Trophoblast cell (in vitro differentiated cells and primary cell): Measurements from ENCODE around the gene UBE2E2.

Experiments
- DNase-seq, 2 donors: peaks; one replicate each; pipeline ENCODE4 v3.0.0-alpha.2; 2016
- H2AFZ ChIP-seq: 2 replicates; pipeline ENCODE4 v1.6.1; 2013; ENCODE audit warnings: low read length, moderate library complexity, mild to moderate bottlenecking; ENCODE audit not compliant: insufficient read depth, poor library complexity
- H2AK5ac ChIP-seq: 2 replicates; pipeline ENCODE4 v1.6.1; 2013; ENCODE audit warnings: mild to moderate bottlenecking, low read length
- H2BK120ac ChIP-seq: 2 replicates; pipeline ENCODE4 v1.6.1; 2013; ENCODE audit warnings: low read length, mild to moderate bottlenecking, moderate library complexity; ENCODE audit not compliant: insufficient read depth, poor library complexity
- H2BK12ac ChIP-seq: 2 replicates; pipeline ENCODE4 v1.6.1; 2013; ENCODE audit warnings: mild to moderate bottlenecking, low read length, moderate library complexity
- H2BK5ac ChIP-seq: 2 replicates; pipeline ENCODE4 v1.6.1; 2013; ENCODE audit warnings: low read length, low read depth, moderate library complexity, mild to moderate bottlenecking; ENCODE audit not compliant: poor library complexity
- H3K14ac ChIP-seq: 2 replicates; pipeline ENCODE4 v1.6.1; 2013; ENCODE audit warnings: mild to moderate bottlenecking, low read length
- H3K18ac ChIP-seq: 2 replicates; pipeline ENCODE4 v1.6.1; 2013; ENCODE audit warnings: mild to moderate bottlenecking, low read length
- H3K23ac ChIP-seq: 2 replicates; pipeline ENCODE4 v1.6.1; 2013; ENCODE audit warnings: low read length
- H3K27ac ChIP-seq: 2 replicates; pipeline ENCODE4 v1.5.1; 2013; ENCODE audit warnings: low read depth, mild to moderate bottlenecking, inconsistent platforms, low read length, moderate library complexity
- H3K27me3 ChIP-seq: 2 replicates; pipeline ENCODE4 v1.6.1; 2013; ENCODE audit warnings: inconsistent platforms, mild to moderate bottlenecking, low read length, moderate library complexity; ENCODE audit not compliant: insufficient read depth
- H3K36me3 ChIP-seq, 2 experiments: 1 replicate in 1 of 2; 2 replicates in 1 of 2; pipeline ENCODE4 v1.6.1; 2013; ENCODE audit warnings: low read length in 2 of 2, mild to moderate bottlenecking in 2 of 2, moderate library complexity in 1 of 2; ENCODE audit not compliant: insufficient read depth in 2 of 2, control insufficient read depth in 1 of 2
- H3K4ac ChIP-seq: 2 replicates; pipeline ENCODE4 v1.6.1; 2013; ENCODE audit warnings: low read depth, mild to moderate bottlenecking, low read length, moderate library complexity
- H3K4me1 ChIP-seq, 2 experiments: 1 replicate in 1 of 2; 2 replicates in 1 of 2; pipeline ENCODE4 v1.6.1; 2013; ENCODE audit warnings: low read length in 2 of 2, mild to moderate bottlenecking in 2 of 2, moderate library complexity in 1 of 2; ENCODE audit not compliant: insufficient read depth in 2 of 2, control insufficient read depth in 1 of 2
- H3K4me2 ChIP-seq: 2 replicates; pipeline ENCODE4 v1.6.1; 2013; ENCODE audit warnings: inconsistent platforms, mild to moderate bottlenecking, low read length, moderate library complexity
- H3K4me3 ChIP-seq: 2 replicates; pipeline ENCODE4 v1.5.1; 2013; ENCODE audit warnings: mild to moderate bottlenecking, low read depth, low read length, inconsistent platforms
- H3K79me1 ChIP-seq: one replicate; pipeline ENCODE4 v1.6.1; 2013; ENCODE audit warnings: low read length
- H3K79me2 ChIP-seq: 2 replicates; pipeline ENCODE4 v1.6.1; 2013; ENCODE audit warnings: low read length, mild to moderate bottlenecking; ENCODE audit not compliant: control insufficient read depth, insufficient read depth, poor library complexity
- H3K9ac ChIP-seq: 2 replicates; pipeline ENCODE4 v1.6.1; 2013; ENCODE audit warnings: mild to moderate bottlenecking, low read length
- H3K9me3 ChIP-seq: 2 replicates; pipeline ENCODE4 v1.6.1; 2013; ENCODE audit warnings: low read depth, mild to moderate bottlenecking, control low read depth, inconsistent platforms, low read length; ENCODE audit not compliant: insufficient read depth
- H4K12ac ChIP-seq: 2 replicates; pipeline ENCODE4 v1.6.1; 2013; ENCODE audit warnings: low read depth, mild to moderate bottlenecking, low read length, moderate library complexity
- H4K8ac ChIP-seq: 2 replicates; pipeline ENCODE4 v1.6.1; 2013; ENCODE audit warnings: low read depth, mild to moderate bottlenecking, low read length, moderate library complexity
- H4K91ac ChIP-seq: one replicate; pipeline ENCODE4 v1.6.1; 2013; ENCODE audit warnings: low read depth, mild to moderate bottlenecking, low read length, moderate library complexity
- WGBS: extraction: QIAGEN DNeasy Blood & Tissue Kit; methylation state at CpG from one replicate; pipeline ENCODE4 v1.1.7; 2013; ENCODE audit warnings: missing lambda C conversion rate; ENCODE audit not compliant: insufficient read length, insufficient coverage; ENCODE audit errors: extremely low coverage; 5-methylcytosine and 5-hydroxymethylcytosine counted together

Gene UBE2E2

DNA sequence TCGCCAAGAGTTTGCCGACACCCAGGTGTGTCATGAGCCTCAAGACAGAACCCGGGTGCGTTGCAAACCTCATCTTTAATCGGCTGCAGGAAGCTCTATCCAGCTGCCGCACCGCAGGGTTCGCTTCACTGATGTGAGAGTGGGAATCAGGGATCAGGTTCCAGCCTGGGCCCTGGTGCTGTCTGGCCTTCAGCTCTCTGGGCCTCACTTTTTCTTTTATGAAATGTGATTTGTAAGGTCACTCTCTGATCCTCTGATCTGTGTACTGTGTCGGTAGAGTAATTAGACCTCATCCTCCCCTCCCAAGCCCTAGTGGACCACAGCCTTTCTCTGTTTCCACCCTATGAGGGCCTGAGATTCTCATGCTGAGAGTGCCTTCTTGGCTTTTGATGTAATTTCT lies 399.8 kb downstream of the UBE2E2 start:
- Histone ChIP-seq H3K27ac (no peak overlapping the region), H3K18ac (no peak overlapping the region), H2BK120ac (no peak overlapping the region), H3K9ac (no peak overlapping the region), H3K9me3 (no peaks in the 10 kb centered on the region), H4K12ac (no peak overlapping the region), H4K8ac (no peak overlapping the region), H3K79me1 (no peaks in the 10 kb centered on the region), H3K27me3 (no peaks in the 10 kb centered on the region), H4K91ac (no peak overlapping the region), H2AK5ac (no peak overlapping the region), H3K4me3 (no peak overlapping the region), H2BK12ac (no peak overlapping the region), H2AFZ (no peak overlapping the region), H3K4ac (no peak overlapping the region), H3K14ac (no peak overlapping the region), H3K4me2 (no peak overlapping the region), H2BK5ac (no peak overlapping the region), H3K23ac (no peak overlapping the region), H3K4me1 (peaks cover 0 to 3% of the 10 kb centered on the region in 2 experiments), H3K36me3 (no peaks in the 10 kb centered on the region), H3K79me2 (no peaks in the 10 kb centered on the region)
- no CpG with 5 or more reads among the region's 9 CpGs for WGBS
- no peak for DNase-seq

GRCh38 chr3:23607184-23607847 lies 404.2 kb downstream of the UBE2E2 start:
- H3K4me2 ChIP-seq, result no peak overlapping the region
- H3K4me3 ChIP-seq, result no peak overlapping the region
- no peak overlapping the region for H3K14ac ChIP-seq
- no peak overlapping the region for H3K18ac ChIP-seq
- no peak overlapping the region for H2BK5ac ChIP-seq
- WGBS, result no CpG with 5 or more reads among the region's 8 CpGs
- no peaks in the 10 kb centered on the region for H3K79me1 ChIP-seq
- H3K4ac ChIP-seq, result no peak overlapping the region
- H2BK12ac ChIP-seq, result no peak overlapping the region
- no peaks in the 10 kb centered on the region for H3K9me3 ChIP-seq
- H3K9ac ChIP-seq, result no peak overlapping the region
- H4K8ac ChIP-seq, result no peak overlapping the region
- H3K27ac ChIP-seq, result no peak overlapping the region
- H2AK5ac ChIP-seq, result no peak overlapping the region
- no peak overlapping the region for H3K23ac ChIP-seq
- no peaks in the 10 kb centered on the region for H3K79me2 ChIP-seq
- H2AFZ ChIP-seq, result no peak overlapping the region
- no peak overlapping the region for H4K12ac ChIP-seq
- no peak for DNase-seq
- H2BK120ac ChIP-seq, result no peak overlapping the region
- no peaks in the 10 kb centered on the region for H3K27me3 ChIP-seq
- no peaks in the 10 kb centered on the region for H3K36me3 ChIP-seq
- no peaks in the 10 kb centered on the region for H3K4me1 ChIP-seq
- H4K91ac ChIP-seq, result no peak overlapping the region

DNA sequence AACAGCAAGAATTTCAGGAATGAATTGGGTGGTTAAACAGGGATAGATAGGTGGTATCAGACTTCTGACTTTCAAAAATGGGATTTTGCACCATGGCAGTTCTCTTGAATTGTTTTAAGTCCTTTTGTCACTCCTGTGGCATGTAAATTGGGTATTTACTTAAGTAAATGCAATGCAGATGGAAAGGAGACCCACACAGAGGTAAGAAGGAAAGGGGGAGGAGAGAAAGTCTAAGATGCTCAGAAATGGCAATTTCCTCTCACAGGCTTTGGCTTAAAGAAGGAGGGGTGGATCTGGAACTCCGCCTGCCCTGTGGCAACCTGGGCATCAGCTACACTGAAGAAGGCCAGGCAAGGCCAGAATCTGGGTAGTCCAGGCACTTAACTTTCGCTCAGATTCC lies 405.5 kb downstream of the UBE2E2 start:
- no peak overlapping the region for H3K27ac ChIP-seq
- H3K14ac ChIP-seq, result no peak overlapping the region
- no peaks in the 10 kb centered on the region for H3K27me3 ChIP-seq
- no peak overlapping the region for H3K4me3 ChIP-seq
- no peak overlapping the region for H4K12ac ChIP-seq
- H2BK120ac ChIP-seq, result no peak overlapping the region
- no peak overlapping the region for H2AK5ac ChIP-seq
- H2AFZ ChIP-seq, result no peak overlapping the region
- no peaks in the 10 kb centered on the region for H3K4me1 ChIP-seq
- no peak overlapping the region for H4K8ac ChIP-seq
- H3K4me2 ChIP-seq, result no peak overlapping the region
- no peaks in the 10 kb centered on the region for H3K36me3 ChIP-seq
- no peak overlapping the region for H4K91ac ChIP-seq
- no peaks in the 10 kb centered on the region for H3K79me2 ChIP-seq
- no peaks in the 10 kb centered on the region for H3K79me1 ChIP-seq
- H3K9ac ChIP-seq, result no peak overlapping the region
- no peak for DNase-seq
- H2BK5ac ChIP-seq, result no peak overlapping the region
- no peak overlapping the region for H3K4ac ChIP-seq
- H3K23ac ChIP-seq, result no peak overlapping the region
- WGBS, result no CpG with 5 or more reads among the region's 2 CpGs
- H3K9me3 ChIP-seq, result no peaks in the 10 kb centered on the region
- H3K18ac ChIP-seq, result no peak overlapping the region
- no peak overlapping the region for H2BK12ac ChIP-seq

DNA sequence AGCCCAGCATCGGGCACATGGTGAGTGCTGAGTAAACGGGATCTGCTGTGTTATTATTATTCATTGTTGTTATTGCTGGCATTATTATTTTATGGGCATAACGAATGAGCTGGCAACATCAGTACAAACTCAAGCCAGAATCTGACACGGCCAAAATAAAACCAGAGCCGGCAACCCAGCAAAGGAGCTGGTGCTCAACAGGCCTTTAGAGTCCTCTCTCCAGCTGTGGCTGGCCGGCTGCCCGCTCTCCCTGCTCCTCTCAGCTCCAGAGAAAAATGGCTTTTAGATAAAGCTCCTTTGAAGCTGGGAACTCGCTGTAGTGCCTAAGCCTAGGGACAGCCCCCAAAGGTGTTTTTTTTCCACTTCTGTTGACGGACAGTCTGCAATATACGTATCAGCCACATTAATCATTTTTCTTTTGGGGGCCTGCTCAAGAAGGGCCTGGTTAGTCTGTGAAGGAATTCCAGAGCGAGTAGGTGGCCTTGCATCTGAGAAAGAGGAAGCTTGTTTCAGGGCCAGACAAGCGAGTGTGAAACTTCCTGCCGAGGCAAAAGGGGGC lies 408.7 kb downstream of the UBE2E2 start:
- no peak for DNase-seq
- no peaks in the 10 kb centered on the region for H3K79me1 ChIP-seq
- no peak overlapping the region for H3K14ac ChIP-seq
- no peak overlapping the region for H3K23ac ChIP-seq
- no peak overlapping the region for H2AFZ ChIP-seq
- H2BK12ac ChIP-seq, result no peak overlapping the region
- no peaks in the 10 kb centered on the region for H3K9me3 ChIP-seq
- H2AK5ac ChIP-seq, result no peak overlapping the region
- H3K4me2 ChIP-seq, result no peak overlapping the region
- no peaks in the 10 kb centered on the region for H3K79me2 ChIP-seq
- H3K4ac ChIP-seq, result no peak overlapping the region
- H3K4me3 ChIP-seq, result no peak overlapping the region
- no peaks in the 10 kb centered on the region for H3K36me3 ChIP-seq
- H4K8ac ChIP-seq, result no peak overlapping the region
- H2BK120ac ChIP-seq, result no peak overlapping the region
- no peak overlapping the region for H3K18ac ChIP-seq
- no peak overlapping the region for H3K27ac ChIP-seq
- no peaks in the 10 kb centered on the region for H3K4me1 ChIP-seq
- no peak overlapping the region for H4K12ac ChIP-seq
- H2BK5ac ChIP-seq, result no peak overlapping the region
- no peaks in the 10 kb centered on the region for H3K27me3 ChIP-seq
- peak overlapping the region; percentile 21 for H4K91ac ChIP-seq
- no peak overlapping the region for H3K9ac ChIP-seq
- no CpG with 5 or more reads among the region's 13 CpGs for WGBS
